Measurements from ENCODE around the gene CMIP.

Gene CMIP

DNA sequence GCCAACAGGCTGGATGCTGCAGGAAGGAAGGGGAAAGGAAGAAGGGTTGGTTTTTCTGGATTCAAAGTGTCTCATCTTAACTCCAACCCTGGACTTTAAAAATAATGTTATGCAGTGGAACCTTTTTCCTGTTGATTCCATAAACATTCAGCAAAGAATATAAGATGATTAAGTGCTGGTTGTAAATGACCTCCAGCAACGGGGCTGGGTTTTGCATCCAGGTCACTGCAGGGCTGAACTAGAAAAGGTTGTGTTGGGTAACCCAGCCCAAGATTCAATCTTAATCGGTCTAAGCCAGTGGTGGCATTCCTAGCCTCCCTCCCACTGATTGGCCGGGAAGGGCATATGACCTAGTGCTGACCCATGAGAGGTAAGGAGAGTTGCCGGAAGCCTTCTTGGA, 300.3 kb downstream of the CMIP start:
- Mint-ChIP-seq H3K4me3 (peak overlapping the region in 1 of 3 experiments; percentile 27), H3K4me1 (peaks cover 11% of the 10 kb centered on the region), H3K9me3 (no peaks in the 10 kb centered on the region), H3K27ac (no peak overlapping the region), H3K36me3 (ENCODE audit: low read depth) (no peaks in the 10 kb centered on the region), H3K27me3 (ENCODE audit: low read depth) (peaks cover 24% of the 10 kb centered on the region)
- TF ChIP-seq, protein P1, sequence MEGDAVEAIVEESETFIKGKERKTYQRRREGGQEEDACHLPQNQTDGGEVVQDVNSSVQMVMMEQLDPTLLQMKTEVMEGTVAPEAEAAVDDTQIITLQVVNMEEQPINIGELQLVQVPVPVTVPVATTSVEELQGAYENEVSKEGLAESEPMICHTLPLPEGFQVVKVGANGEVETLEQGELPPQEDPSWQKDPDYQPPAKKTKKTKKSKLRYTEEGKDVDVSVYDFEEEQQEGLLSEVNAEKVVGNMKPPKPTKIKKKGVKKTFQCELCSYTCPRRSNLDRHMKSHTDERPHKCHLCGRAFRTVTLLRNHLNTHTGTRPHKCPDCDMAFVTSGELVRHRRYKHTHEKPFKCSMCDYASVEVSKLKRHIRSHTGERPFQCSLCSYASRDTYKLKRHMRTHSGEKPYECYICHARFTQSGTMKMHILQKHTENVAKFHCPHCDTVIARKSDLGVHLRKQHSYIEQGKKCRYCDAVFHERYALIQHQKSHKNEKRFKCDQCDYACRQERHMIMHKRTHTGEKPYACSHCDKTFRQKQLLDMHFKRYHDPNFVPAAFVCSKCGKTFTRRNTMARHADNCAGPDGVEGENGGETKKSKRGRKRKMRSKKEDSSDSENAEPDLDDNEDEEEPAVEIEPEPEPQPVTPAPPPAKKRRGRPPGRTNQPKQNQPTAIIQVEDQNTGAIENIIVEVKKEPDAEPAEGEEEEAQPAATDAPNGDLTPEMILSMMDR (IDR thresholded peaks at IDR 0.05; ENCODE audit: unreplicated experiment in 3 of 3), result no peak

DNA sequence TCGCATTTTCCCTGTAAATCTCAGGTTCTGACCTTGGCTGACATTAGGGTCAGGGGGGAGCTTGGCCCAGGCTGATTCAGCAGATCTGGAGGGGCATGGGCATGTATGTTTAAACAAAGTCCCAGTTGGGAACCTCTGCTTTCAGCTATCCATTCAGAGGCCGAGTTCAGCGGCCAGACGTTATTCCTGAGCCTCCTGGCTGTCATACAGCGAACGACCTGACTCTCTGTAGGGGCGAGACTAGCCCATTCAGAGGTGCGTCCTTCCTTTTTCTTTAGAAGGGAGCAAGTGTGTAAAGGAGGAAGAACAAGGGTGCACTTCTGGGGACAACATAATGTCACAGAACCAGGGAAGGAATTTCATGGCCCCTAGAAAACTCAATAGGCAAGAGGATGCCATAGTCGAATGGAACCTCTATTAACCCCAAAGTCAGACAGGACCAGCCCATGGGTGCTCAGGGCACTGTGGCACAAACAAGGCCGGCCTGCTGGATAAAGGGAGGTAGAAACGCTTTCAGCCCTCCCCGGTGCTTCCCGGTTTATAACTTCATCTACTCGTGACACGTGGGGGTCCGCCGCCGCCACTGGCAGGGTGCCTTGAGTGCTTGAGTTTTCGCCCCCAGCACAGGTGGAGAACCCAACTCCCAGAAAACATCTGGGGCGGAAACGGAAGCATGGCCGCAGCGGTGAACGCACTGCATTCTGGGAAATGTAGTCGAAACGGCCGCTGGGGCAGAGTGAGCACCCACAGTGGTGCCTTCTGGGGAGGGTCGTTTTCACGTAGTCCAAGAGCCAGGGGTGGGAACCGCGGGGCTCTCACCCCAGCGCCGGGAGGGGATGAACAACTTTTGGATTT, 301.3 kb downstream of the CMIP start:
- Mint-ChIP-seq H3K27ac (peak overlapping the region; percentile 61 to 76 (median 72)), H3K36me3 (ENCODE audit: low read depth) (no peaks in the 10 kb centered on the region), H3K4me3 (peak overlapping the region; percentile 75 to 88 (median 80)), H3K4me1 (peaks cover 12% of the 10 kb centered on the region), H3K9me3 (no peaks in the 10 kb centered on the region), H3K27me3 (ENCODE audit: low read depth) (peaks cover 24% of the 10 kb centered on the region)
- TF ChIP-seq, protein P1 (IDR thresholded peaks at IDR 0.05; ENCODE audit: unreplicated experiment in 3 of 3), result no peak

DNA sequence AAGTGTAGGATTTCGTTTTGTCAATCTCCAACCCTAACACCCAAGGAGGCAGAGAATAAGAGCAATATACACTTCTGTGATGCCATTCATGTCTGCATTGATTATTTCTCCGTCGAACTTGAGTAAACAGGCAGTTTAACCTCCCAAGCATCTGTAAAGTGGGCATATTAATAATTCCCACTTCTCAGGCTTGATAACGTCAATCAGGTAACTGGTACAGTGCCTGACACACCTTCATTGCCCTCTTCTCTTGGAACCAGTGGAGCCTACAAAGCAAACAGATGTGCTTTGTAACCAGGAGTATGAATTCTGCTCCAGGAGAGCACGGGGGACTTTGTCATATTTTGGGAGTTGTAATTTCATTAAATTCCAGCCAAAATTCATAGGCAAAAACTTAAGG, 302.0 kb downstream of the CMIP start:
- no peaks in the 10 kb centered on the region for H3K9me3 Mint-ChIP-seq
- H3K27me3 Mint-ChIP-seq (ENCODE audit: low read depth), result peaks cover 24% of the 10 kb centered on the region
- TF ChIP-seq, protein P1 (IDR thresholded peaks at IDR 0.05; ENCODE audit: unreplicated experiment in 3 of 3), result no peak
- peaks cover 12% of the 10 kb centered on the region for H3K4me1 Mint-ChIP-seq
- H3K4me3 Mint-ChIP-seq, result peak overlapping the region; percentile 75 to 88 (median 80)
- H3K27ac Mint-ChIP-seq, result peak overlapping the region in 2 of 3 experiments; percentile 61 to 76
- no peaks in the 10 kb centered on the region for H3K36me3 Mint-ChIP-seq (ENCODE audit: low read depth)

DNA sequence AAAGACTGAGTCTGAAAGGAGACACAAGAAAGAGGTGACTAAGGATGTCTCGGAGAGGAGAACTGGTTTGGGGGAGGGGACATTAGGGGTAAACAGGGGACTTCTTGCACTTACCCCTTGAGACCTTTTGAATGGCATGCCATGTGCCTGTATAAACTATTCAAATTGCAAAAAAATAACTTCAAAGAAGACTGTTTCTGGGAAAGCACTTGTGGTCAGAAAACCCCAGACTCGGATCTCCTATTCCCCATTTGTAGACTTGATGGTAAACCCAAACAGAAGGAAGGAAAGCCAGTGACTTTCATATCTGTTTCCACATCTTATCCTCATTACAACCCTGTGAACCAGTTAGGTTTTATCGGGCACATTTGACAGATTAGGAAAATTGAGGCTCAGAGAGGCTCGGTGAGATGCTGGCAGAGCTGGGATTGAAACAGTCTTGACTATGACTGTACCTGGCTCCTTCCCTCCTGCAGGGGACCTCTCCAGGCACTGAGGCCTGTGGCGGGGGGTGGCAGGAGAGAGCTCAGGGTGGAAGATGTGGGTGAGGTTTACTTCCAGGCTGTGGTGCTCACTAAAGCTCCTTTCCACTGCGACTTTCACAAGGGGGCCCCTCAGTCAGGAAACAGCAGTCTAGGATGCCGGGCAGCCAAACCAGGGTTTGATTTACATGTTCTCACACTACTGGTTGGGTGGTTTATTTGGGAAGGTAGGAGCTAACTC, 304.0 kb downstream of the CMIP start:
- H3K27ac Mint-ChIP-seq, result peak overlapping the region in 1 of 3 experiments; percentile 54
- H3K4me3 Mint-ChIP-seq, result no peak overlapping the region
- H3K4me1 Mint-ChIP-seq, result peaks cover 12% of the 10 kb centered on the region
- H3K27me3 Mint-ChIP-seq (ENCODE audit: low read depth), result peaks cover 11% of the 10 kb centered on the region
- no peaks in the 10 kb centered on the region for H3K9me3 Mint-ChIP-seq
- no peaks in the 10 kb centered on the region for H3K36me3 Mint-ChIP-seq (ENCODE audit: low read depth)
- TF ChIP-seq, protein P1 (IDR thresholded peaks at IDR 0.05; ENCODE audit: unreplicated experiment in 3 of 3), result no peak

DNA sequence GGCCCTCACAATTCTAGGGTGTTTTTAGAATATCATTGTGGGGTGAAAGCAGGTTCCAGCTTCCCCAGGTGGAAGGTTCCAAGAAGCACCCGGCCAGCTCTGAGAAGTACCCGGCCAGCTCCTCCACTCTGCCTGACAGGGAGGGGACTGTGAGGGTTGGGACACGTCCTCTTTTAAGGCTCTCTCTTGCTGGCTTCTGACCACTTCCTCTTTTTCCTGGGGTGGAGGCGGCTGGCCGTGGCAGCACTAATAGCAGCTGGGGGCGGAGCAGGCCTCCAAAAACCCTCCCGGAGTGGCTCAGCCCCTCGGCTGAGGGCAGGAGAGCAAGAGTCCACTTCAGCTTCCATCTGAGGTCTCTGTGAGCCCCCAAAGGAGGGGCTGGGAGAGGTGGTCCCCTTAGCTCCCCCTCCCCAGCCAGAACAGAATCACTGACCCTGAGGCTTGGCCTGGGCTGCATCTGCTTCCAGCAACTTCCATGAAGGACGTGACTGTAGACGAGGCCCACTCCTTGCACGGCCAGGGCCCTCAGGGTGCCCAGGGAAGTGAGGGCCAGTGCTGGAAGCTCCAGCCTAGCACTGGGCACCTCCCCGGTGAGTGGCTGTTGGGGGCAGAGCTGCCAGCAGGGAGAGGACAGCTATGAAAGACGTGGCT, 307.7 kb downstream of the CMIP start:
- Mint-ChIP-seq H3K27ac (no peak overlapping the region), H3K27me3 (ENCODE audit: low read depth) (no peaks in the 10 kb centered on the region), H3K4me1 (peaks cover 11% of the 10 kb centered on the region), H3K4me3 (no peak overlapping the region), H3K36me3 (ENCODE audit: low read depth) (no peaks in the 10 kb centered on the region), H3K9me3 (no peaks in the 10 kb centered on the region)
- TF ChIP-seq, protein P1 (IDR thresholded peaks at IDR 0.05; ENCODE audit: unreplicated experiment in 3 of 3), result no peak
